ENCODE data around the gene SRCIN1. TPM values are rescaled to one million over a fixed set of nuclear protein-coding genes. Genes with fewer than 3 reads are reported as not detected.
A peak's percentile ranks its signal among the peaks of the same experiment; 100 is the strongest.
"Not testable (repeated sequence)": the region's sequence is repeated elsewhere in the genome, so short reads cannot be mapped to it uniquely, and the experiment has no call there.

The SRCIN1 gene
- total RNA-seq, 1 donor from 2014 or later: 6.6 TPM

GRCh38 chr17:38508954-38509771 is 96.6 kb downstream of the SRCIN1 start:
- H3K36me3 ChIP-seq: peaks cover 25% of the 10 kb centered on the region
- peaks cover 11% of the 10 kb centered on the region for H3K27me3 ChIP-seq (ENCODE audit: low read depth)
- no peaks in the 10 kb centered on the region for H3K9me3 ChIP-seq
- DNase-seq: peak; percentile 80
- H3K4me3 ChIP-seq: no peak overlapping the region
- H3K4me1 ChIP-seq: no peaks in the 10 kb centered on the region
- ATAC-seq: peak; percentile 73
- no peak overlapping the region for H3K27ac ChIP-seq
- intact Hi-C loops (cut with DNase I): no loop called here
- TF ChIP-seq CTCF (IDR thresholded peaks at IDR 0.05): peak; percentile 52

GRCh38 chr17:38508570-38508950 is 97.2 kb downstream of the SRCIN1 start:
- ATAC-seq (no peak), DNase-seq (no peak)
- intact Hi-C loops (cut with DNase I): no loop called here
- peaks cover 29% of the 10 kb centered on the region for H3K36me3 ChIP-seq
- H3K4me3 ChIP-seq: no peak overlapping the region
- H3K4me1 ChIP-seq: no peaks in the 10 kb centered on the region
- TF ChIP-seq CTCF (IDR thresholded peaks at IDR 0.05): no peak
- H3K27ac ChIP-seq: no peak overlapping the region
- no peaks in the 10 kb centered on the region for H3K9me3 ChIP-seq
- peaks cover 11% of the 10 kb centered on the region for H3K27me3 ChIP-seq (ENCODE audit: low read depth)

- Histone ChIP-seq H3K4me1 (no peaks in the 10 kb centered on the region), H3K27ac (no peak overlapping the region), H3K36me3 (peaks cover 35% of the 10 kb centered on the region), H3K4me3 (no peak overlapping the region), H3K9me3 (no peaks in the 10 kb centered on the region), H3K27me3 (ENCODE audit: low read depth) (peaks cover 11% of the 10 kb centered on the region)
- intact Hi-C loops (cut with DNase I): no loop called here
- no peak for TF ChIP-seq CTCF (IDR thresholded peaks at IDR 0.05)
- no peak for DNase-seq
- ATAC-seq: no peak
Observed at GRCh38 chr17:38507921-38508569, 97.7 kb downstream of the SRCIN1 start.

- Histone ChIP-seq H3K27me3 (ENCODE audit: low read depth) (peaks cover 9% of the 10 kb centered on the region), H3K9me3 (no peaks in the 10 kb centered on the region), H3K4me1 (no peaks in the 10 kb centered on the region), H3K27ac (no peak overlapping the region), H3K36me3 (peaks cover 40% of the 10 kb centered on the region), H3K4me3 (no peak overlapping the region)
- DNase-seq: no peak
- intact Hi-C loops (cut with DNase I): no loop called here
- TF ChIP-seq CTCF (IDR thresholded peaks at IDR 0.05): no peak
- ATAC-seq: no peak
Observed at GRCh38 chr17:38507436-38507835, 98.3 kb downstream of the SRCIN1 start.

GRCh38 chr17:38504216-38504615 is 101.5 kb downstream of the SRCIN1 start:
- peaks cover under 1% of the 10 kb centered on the region for H3K27me3 ChIP-seq (ENCODE audit: low read depth)
- no peak overlapping the region for H3K4me3 ChIP-seq
- intact Hi-C loops (cut with DNase I): no loop called here
- no peak overlapping the region for H3K27ac ChIP-seq
- peaks cover 53% of the 10 kb centered on the region for H3K36me3 ChIP-seq
- ATAC-seq (no peak), DNase-seq (no peak)
- H3K9me3 ChIP-seq: no peaks in the 10 kb centered on the region
- H3K4me1 ChIP-seq: no peaks in the 10 kb centered on the region
- no peak for TF ChIP-seq CTCF (IDR thresholded peaks at IDR 0.05)

GRCh38 chr17:38503286-38503913 is 102.4 kb downstream of the SRCIN1 start:
- intact Hi-C loops (cut with DNase I); DNase-seq; H3K4me1 ChIP-seq; ATAC-seq; H3K4me3 ChIP-seq; H3K27ac ChIP-seq; H3K27me3 ChIP-seq (ENCODE audit: low read depth); H3K9me3 ChIP-seq: not testable (repeated sequence)
- peaks cover 60% of the 10 kb centered on the region for H3K36me3 ChIP-seq

GRCh38 chr17:38501718-38502117 is 104.0 kb downstream of the SRCIN1 start:
- DNase-seq; H3K4me1 ChIP-seq; H3K27ac ChIP-seq; intact Hi-C loops (cut with DNase I); H3K27me3 ChIP-seq (ENCODE audit: low read depth); H3K9me3 ChIP-seq; H3K4me3 ChIP-seq; ATAC-seq: not testable (repeated sequence)
- H3K36me3 ChIP-seq: peaks cover 58% of the 10 kb centered on the region

- ATAC-seq; H3K4me3 ChIP-seq; H3K27me3 ChIP-seq (ENCODE audit: low read depth); DNase-seq; H3K27ac ChIP-seq; H3K4me1 ChIP-seq; H3K9me3 ChIP-seq; intact Hi-C loops (cut with DNase I): not testable (repeated sequence)
- H3K36me3 ChIP-seq: peaks cover 59% of the 10 kb centered on the region
Observed at GRCh38 chr17:38499230-38499629, 106.5 kb downstream of the SRCIN1 start.
